ENCODE measurements around the gene FBRSL1.
A peak's percentile ranks its signal among the peaks of the same experiment; 100 is the strongest.
"Not testable (repeated sequence)": the region's sequence is repeated elsewhere in the genome, so short reads cannot be mapped to it uniquely, and the experiment has no call there.

FBRSL1 gene

GRCh38 chr12:132454193-132454932 is 35.6 kb upstream of the FBRSL1 start:
- no peak for DNase-seq

- no peak for DNase-seq
Measured at GRCh38 chr12:132454933-132455418, 35.0 kb upstream of the FBRSL1 start.

- DNase-seq: no peak
Measured at GRCh38 chr12:132455565-132455964, 34.4 kb upstream of the FBRSL1 start.

GRCh38 chr12:132456186-132456943 is 33.6 kb upstream of the FBRSL1 start:
- DNase-seq: no peak

GRCh38 chr12:132456944-132457495 is 32.9 kb upstream of the FBRSL1 start:
- no peak for DNase-seq

- DNase-seq: no peak
Measured at GRCh38 chr12:132458441-132458840, 31.5 kb upstream of the FBRSL1 start.

- DNase-seq: no peak
Measured at GRCh38 chr12:132458846-132459641, 30.9 kb upstream of the FBRSL1 start.

- no peak for DNase-seq
Measured at GRCh38 chr12:132460571-132460970, 29.4 kb upstream of the FBRSL1 start.

GRCh38 chr12:132461526-132461925 is 28.4 kb upstream of the FBRSL1 start:
- no peak for DNase-seq

- DNase-seq: no peak
Measured at GRCh38 chr12:132462788-132463187, 27.2 kb upstream of the FBRSL1 start.

GRCh38 chr12:132463284-132463924 is 26.5 kb upstream of the FBRSL1 start:
- not testable (repeated sequence) for DNase-seq

GRCh38 chr12:132464304-132464703 is 25.6 kb upstream of the FBRSL1 start:
- DNase-seq: not testable (repeated sequence)

GRCh38 chr12:132464820-132465219 is 25.1 kb upstream of the FBRSL1 start:
- DNase-seq: no peak

GRCh38 chr12:132465269-132466190 is 24.4 kb upstream of the FBRSL1 start:
- DNase-seq: no peak

GRCh38 chr12:132466241-132467201 is 23.4 kb upstream of the FBRSL1 start:
- DNase-seq: no peak

GRCh38 chr12:132467511-132467910 is 22.4 kb upstream of the FBRSL1 start:
- no peak for DNase-seq

- no peak for DNase-seq
Measured at GRCh38 chr12:132469423-132469822, 20.5 kb upstream of the FBRSL1 start.

- DNase-seq: peak; percentile 46
Measured at GRCh38 chr12:132470397-132470796, 19.6 kb upstream of the FBRSL1 start.

- DNase-seq: peak; percentile 98
Measured at GRCh38 chr12:132471011-132471857, 18.7 kb upstream of the FBRSL1 start.

Measured in OCI-M1 (cell line).